ENCODE data around the gene MEPE.

GRCh38 chr4:87895964-87896621 lies 63.3 kb downstream of the MEPE start:
- TF ChIP-seq, protein P1, sequence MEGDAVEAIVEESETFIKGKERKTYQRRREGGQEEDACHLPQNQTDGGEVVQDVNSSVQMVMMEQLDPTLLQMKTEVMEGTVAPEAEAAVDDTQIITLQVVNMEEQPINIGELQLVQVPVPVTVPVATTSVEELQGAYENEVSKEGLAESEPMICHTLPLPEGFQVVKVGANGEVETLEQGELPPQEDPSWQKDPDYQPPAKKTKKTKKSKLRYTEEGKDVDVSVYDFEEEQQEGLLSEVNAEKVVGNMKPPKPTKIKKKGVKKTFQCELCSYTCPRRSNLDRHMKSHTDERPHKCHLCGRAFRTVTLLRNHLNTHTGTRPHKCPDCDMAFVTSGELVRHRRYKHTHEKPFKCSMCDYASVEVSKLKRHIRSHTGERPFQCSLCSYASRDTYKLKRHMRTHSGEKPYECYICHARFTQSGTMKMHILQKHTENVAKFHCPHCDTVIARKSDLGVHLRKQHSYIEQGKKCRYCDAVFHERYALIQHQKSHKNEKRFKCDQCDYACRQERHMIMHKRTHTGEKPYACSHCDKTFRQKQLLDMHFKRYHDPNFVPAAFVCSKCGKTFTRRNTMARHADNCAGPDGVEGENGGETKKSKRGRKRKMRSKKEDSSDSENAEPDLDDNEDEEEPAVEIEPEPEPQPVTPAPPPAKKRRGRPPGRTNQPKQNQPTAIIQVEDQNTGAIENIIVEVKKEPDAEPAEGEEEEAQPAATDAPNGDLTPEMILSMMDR (IDR thresholded peaks at IDR 0.05; ENCODE audit: low read length), result no peak
- TF ChIP-seq EZH2 (IDR thresholded peaks at IDR 0.05; ENCODE audit: borderline replicate concordance, low read length), result no peak
